Activated naive CD4-positive, alpha-beta T cell treated with anti-CD3 and anti-CD28 coated beads, Interleukin-2, amount 50 U/mL, for 72 hours (primary cell): ENCODE measurements around the gene OSR1. TPM values are rescaled to one million over a fixed set of nuclear protein-coding genes. Genes with fewer than 3 reads are reported as not detected.

Experiments
- ATAC-seq, 2 donors: fragments of 150-1000 bp; cut with Tn5 transposase; 2 replicates each; pipeline ENCODE4 v1.10.0; 2021; ENCODE audit warnings: mild to moderate bottlenecking in 2 of 2, moderate library complexity in 2 of 2
- DNase-seq, 2 donors: peaks; one replicate each; pipeline ENCODE4 v3.0.0; 2021 to 2022; ENCODE audit warnings: low spot score in 2 of 2
- H3K27ac Mint-ChIP-seq, 2 donors: one replicate each; pipeline ENCODE4 v1.8.0; 2022; ENCODE audit warnings: mild to moderate bottlenecking in 2 of 2, mixed read lengths in 2 of 2
- H3K36me3 Mint-ChIP-seq, 2 donors: one replicate each; pipeline ENCODE4 v1.8.0; 2022; ENCODE audit warnings: mixed read lengths in 2 of 2
- H3K9me3 Mint-ChIP-seq, 2 donors: one replicate each; pipeline ENCODE4 v1.8.0; 2022; ENCODE audit warnings: mixed read lengths in 2 of 2
- total RNA-seq, 2 donors: library from RNA; stranded (reverse); gene quantifications; one replicate each; pipeline ENCODE4 v1.2.3, GENCODE V29; 2022

The OSR1 gene
- total RNA-seq, 2 donors from 2014 or later = not detected

DNA sequence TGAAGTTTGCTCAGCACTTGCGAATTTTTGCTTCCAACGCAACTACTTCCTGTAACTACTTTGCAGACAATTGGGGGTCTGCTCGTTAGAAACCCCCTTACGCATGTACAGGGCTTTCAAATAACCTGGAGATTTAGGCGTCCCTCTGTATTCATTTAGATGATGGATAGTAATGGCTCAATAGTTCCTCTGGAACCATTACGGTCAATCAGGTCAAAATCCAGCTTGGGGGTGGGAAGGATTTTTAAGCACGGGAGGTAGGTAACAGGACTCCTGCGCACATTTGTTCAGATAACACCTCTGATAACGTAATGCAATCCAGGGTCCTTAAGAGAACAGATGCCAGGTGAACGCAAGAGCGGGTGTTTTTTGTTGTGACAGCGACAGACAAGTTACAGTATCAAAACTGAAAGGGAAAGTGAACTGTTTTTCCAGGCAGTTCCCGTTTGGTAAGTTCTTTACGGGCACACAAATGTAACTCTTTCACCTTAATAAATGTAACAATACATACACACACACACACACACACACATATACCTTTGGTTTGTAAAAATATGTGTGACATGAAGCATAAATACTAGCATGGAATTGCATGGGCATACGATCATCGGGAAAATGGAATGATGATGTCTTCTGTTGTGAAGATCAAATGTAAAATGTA is 3.8 kb upstream of the OSR1 start:
- Mint-ChIP-seq H3K36me3 (peaks cover 10 to 28% of the 10 kb centered on the region in 2 donors), H3K27ac (peak overlapping the region; percentile 36 to 69), H3K9me3 (no peaks in the 10 kb centered on the region)
- no peak for DNase-seq
- peak in 1 of 2 donors; percentile 23 for ATAC-seq

DNA sequence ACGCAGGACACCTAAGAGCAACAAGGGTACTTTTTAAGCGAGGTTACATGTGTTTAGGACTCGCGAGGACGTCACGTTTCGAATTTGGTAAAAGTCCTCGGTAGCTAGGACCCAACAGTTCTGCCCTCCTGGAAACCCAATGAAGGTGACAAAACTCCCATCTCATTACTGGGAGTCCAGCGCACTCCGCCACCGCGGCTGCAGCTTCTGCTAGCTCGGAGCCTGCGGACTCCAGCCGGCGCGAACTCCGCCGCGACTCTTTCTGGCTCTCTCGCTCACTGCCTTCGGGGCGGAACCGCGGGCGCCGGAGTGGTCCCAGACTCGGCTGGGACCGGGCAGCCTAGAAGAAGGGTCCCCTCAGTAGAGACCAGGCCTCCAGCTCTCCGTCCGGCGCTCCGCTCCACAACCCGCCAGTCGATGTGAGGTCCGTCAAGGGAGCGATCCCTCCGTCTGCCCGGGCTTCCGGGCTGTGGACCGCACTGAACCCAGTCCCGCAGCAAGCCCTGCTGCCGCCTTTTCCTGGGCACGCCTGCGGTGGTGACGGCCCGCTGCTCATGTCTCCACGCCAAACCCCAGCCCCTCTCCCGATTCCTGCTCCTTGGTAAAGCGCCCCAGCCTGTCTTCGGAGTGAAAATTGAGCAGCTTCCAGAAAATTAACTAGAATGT is 3.0 kb upstream of the OSR1 start:
- Mint-ChIP-seq H3K9me3 (no peaks in the 10 kb centered on the region), H3K36me3 (peaks cover 10 to 34% of the 10 kb centered on the region in 2 donors), H3K27ac (peak overlapping the region in 1 of 2 donors; percentile 69)
- no peak for DNase-seq
- ATAC-seq = peak in 1 of 2 donors; percentile 52

- H3K27ac Mint-ChIP-seq = no peak overlapping the region
- DNase-seq (no peak), ATAC-seq (no peak)
- H3K9me3 Mint-ChIP-seq = no peaks in the 10 kb centered on the region
- H3K36me3 Mint-ChIP-seq = peaks cover 10 to 37% of the 10 kb centered on the region in 2 donors
These were observed 2.5 kb upstream of the OSR1 start for GRCh38 chr2:19360966-19361321.

DNA sequence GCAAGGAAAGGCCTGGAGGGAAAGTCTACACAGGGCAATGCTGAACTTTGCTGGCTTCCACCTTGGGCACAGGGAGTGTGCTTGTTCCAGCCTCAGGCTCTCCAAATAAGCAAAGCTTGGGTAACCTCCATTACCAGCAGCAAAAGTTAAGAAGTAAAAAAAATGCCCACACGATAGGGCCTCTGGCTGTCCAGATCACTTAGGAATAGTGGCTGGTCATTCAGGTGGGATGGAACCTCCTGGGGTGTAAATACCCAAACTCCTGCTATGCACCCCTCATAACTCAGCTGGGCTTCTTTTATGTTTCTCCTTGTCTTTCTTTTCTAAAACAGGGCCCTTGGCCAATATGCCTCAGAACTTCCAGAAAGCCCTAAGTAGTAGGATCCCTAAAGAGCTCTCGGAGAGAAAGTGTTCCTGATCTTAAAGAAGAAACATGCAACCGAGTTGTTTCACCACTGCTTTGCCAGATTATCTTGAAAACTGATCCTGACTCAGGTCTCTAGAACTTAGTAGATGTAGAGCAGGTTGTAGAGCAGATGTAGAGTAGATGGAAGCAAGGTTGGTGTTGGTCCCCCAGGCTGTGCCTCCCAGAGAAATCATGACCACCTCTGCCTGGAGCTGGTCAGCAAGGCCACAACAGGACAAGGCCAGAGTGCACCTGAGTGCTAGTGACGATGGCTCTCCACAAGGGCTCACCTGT is 2.0 kb upstream of the OSR1 start:
- Mint-ChIP-seq H3K36me3 (peaks cover 10 to 39% of the 10 kb centered on the region in 2 donors), H3K27ac (no peak overlapping the region), H3K9me3 (no peaks in the 10 kb centered on the region)
- no peak for ATAC-seq
- no peak for DNase-seq

DNA sequence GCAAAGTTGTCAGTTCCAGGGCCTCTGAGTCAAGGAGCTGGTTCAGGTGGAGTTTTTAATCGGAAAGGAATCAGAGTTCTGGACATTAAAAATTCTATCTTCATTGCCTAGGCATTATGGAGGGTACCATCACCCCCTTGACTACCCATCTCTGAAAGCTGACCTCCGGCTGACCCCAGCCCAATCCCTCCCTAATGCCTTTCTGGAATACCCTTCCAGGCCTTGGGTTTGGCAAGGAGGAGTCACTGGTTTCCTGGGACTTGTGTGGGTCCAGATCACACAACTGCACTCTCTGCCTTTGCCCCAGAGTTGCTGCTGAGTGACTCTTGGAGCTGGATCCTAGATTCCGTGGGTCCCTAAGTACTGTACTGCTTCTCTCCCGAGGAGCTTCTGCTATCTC is 1.0 kb upstream of the OSR1 start:
- DNase-seq (no peak), ATAC-seq (no peak)
- no peaks in the 10 kb centered on the region for H3K9me3 Mint-ChIP-seq
- H3K27ac Mint-ChIP-seq = no peak overlapping the region
- peaks cover 10 to 46% of the 10 kb centered on the region in 2 donors for H3K36me3 Mint-ChIP-seq

- DNase-seq (no peak), ATAC-seq (no peak)
- Mint-ChIP-seq H3K9me3 (no peaks in the 10 kb centered on the region), H3K27ac (no peak overlapping the region), H3K36me3 (peaks cover 10 to 50% of the 10 kb centered on the region in 2 donors)
These were observed 566 bp upstream of the OSR1 start for GRCh38 chr2:19359021-19359357.

GRCh38 chr2:19357402-19358241 is 801 bp downstream of the OSR1 start:
- H3K36me3 Mint-ChIP-seq = peaks cover 16 to 56% of the 10 kb centered on the region in 2 donors
- no peak for DNase-seq
- no peaks in the 10 kb centered on the region for H3K9me3 Mint-ChIP-seq
- ATAC-seq = peak in 1 of 2 donors; percentile 14
- no peak overlapping the region for H3K27ac Mint-ChIP-seq

GRCh38 chr2:19356545-19357401 is 1.6 kb downstream of the OSR1 start:
- DNase-seq = no peak
- Mint-ChIP-seq H3K9me3 (no peaks in the 10 kb centered on the region), H3K36me3 (peaks cover 8 to 48% of the 10 kb centered on the region in 2 donors), H3K27ac (peak overlapping the region in 1 of 2 donors; percentile 29)
- ATAC-seq = no peak

DNA sequence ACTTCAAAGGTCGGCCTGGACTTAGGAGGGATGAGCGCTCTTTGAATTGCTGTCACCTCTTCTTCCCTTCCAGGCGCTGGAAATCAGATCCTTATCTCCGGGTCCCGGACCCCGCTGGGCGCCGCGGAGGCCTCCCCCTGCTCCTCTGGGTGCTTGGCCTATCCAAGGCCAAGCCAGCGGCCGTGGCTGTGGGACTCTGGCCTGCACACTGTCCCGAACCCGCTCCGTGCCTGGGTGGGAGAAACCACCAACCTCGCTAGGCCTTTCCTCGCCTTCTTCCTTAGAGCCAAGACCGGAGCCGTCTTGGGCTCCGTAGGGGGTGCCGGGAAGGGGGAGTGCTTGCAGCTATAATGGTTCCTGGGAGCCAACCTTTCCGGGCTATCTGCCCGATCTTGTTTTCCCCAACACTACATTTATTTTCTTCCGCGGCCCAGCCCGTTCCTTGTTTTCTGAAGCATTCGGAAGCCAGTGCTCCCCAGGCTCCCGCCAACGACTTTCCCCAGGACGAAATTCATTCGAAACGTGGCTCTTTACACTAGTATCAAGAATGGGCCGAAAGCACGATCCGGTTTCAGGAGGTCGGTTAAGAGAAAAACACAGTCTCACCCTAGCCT is 2.4 kb downstream of the OSR1 start:
- H3K27ac Mint-ChIP-seq = no peak overlapping the region
- no peaks in the 10 kb centered on the region for H3K9me3 Mint-ChIP-seq
- ATAC-seq = no peak
- H3K36me3 Mint-ChIP-seq = peaks cover 6 to 47% of the 10 kb centered on the region in 2 donors
- no peak for DNase-seq

DNA sequence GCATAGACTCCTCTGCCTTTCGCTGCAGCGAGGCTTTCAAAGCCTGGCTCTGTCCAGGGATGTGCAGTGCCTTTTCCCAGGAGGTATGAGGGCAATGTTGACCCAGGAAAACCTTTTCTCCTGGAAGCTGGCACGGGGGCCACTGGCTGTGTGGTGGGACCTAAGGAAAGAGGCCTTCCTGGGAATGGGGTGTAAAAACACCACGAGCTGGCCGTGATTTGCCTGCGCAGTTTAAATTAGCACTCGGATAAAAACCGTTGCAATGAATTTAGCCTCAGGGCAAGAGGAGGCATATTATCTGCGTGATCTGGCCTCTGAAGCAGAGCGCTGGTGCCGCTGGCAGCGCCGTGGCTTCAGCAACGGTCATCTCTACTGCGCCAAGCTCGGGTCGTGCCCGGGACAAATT is 3.0 kb downstream of the OSR1 start:
- DNase-seq (no peak), ATAC-seq (no peak)
- H3K36me3 Mint-ChIP-seq = peaks cover 6 to 47% of the 10 kb centered on the region in 2 donors
- H3K9me3 Mint-ChIP-seq = no peaks in the 10 kb centered on the region
- H3K27ac Mint-ChIP-seq = no peak overlapping the region

DNA sequence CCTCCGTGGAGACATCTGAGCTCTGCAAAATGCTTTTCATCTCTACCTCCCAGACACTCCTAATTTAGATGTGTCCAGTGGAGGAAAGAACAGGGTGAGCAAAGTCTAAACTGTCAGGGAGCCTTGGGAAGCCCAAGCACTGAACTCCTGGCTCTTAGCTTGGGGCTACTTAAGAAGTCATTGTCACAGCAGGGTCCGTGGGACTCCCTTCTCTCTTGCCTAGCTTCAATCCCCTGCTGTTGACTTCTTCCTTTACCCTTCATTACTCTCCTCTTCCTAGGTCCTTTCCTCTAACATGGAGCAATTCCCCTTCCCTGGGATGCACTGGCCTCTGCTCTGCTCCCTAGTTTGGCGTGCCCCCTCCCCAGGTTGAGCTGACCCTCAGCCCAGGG is 3.4 kb downstream of the OSR1 start:
- H3K9me3 Mint-ChIP-seq = no peaks in the 10 kb centered on the region
- no peak for DNase-seq
- ATAC-seq = no peak
- no peak overlapping the region for H3K27ac Mint-ChIP-seq
- peaks cover 6 to 45% of the 10 kb centered on the region in 2 donors for H3K36me3 Mint-ChIP-seq

DNA sequence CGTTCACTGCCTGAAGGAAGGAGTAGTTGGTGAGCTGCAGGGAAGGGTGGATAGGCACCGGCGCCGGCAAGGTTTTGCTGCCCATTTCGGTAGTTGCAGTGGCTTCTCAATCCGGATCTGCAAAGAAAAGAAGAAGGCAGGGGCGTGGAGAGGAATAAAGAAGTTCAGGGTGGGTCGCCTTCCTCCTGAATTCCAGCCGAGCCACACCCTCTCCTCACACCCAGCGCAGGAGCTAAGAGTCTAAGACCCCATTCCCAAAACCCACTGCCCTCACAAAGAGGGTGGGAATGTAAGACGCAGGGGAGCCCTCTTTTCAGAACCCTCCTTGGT is 4.7 kb downstream of the OSR1 start:
- no peaks in the 10 kb centered on the region for H3K9me3 Mint-ChIP-seq
- peaks cover 6 to 42% of the 10 kb centered on the region in 2 donors for H3K36me3 Mint-ChIP-seq

GRCh38 chr2:19352946-19353720 is 5.3 kb downstream of the OSR1 start:
- ATAC-seq (no peak), DNase-seq (no peak)
- H3K9me3 Mint-ChIP-seq = no peaks in the 10 kb centered on the region
- H3K27ac Mint-ChIP-seq = no peak overlapping the region
- peaks cover 6 to 44% of the 10 kb centered on the region in 2 donors for H3K36me3 Mint-ChIP-seq

More for the DNA sequence above, 4.7 kb downstream of the OSR1 start:
- ATAC-seq (no peak), DNase-seq (no peak)
- no peak overlapping the region for H3K27ac Mint-ChIP-seq

DNA sequence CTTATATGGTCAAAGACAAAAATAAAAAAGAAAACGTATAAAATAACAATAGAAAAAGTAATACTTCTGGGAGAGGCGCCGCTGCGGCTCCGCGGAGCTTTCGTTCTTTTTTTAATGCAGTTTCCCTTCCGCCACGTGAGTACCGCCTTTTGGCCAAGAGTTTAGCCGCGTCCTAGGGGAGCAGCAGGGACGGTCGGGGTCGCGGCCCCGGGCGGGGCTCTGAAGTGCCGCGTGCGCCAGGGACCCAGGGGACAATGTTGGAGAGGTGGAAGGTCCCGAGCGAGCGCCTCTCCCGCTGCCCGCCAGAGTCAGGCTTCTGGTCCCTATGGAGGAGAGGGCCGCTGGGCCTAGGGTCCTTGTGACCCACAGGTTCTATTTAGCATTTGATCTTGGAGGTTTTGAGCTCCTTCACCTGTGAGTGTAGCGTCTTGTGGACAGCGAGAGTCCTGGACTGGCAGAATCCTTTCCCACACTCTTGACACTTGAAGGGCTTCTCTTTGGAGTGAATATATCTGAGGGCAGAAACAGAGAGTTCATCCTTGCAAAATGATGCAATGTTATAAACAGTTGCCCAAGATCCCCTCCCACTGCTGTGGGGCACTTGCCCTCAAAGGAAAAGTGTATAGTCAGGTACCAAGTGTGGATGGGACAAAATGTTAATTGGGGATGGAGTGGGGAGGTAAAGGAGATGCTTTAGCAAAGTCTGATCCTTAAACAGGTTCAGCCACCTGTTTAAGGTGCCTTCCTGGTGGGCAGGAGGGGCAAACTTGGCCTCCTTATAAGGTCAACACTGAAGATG is 6.3 kb downstream of the OSR1 start:
- ATAC-seq = no peak
- Mint-ChIP-seq H3K36me3 (peaks cover 16 to 44% of the 10 kb centered on the region in 2 donors), H3K9me3 (no peaks in the 10 kb centered on the region), H3K27ac (no peak overlapping the region)
- no peak for DNase-seq
